Tibial nerve (tissue), 4 donors: ENCODE data around the gene GABRD. TPM values are rescaled to one million over a fixed set of nuclear protein-coding genes. Genes with fewer than 3 reads are reported as not detected.

Source experiments
- DNase-seq, 2 donors: peaks; one replicate each; pipeline ENCODE4 v3.0.0-alpha.2; 2019; ENCODE audit warnings: low spot score in 2 of 2
- H3K27ac ChIP-seq, 4 donors: fragments of 200-600 bp; sonication (generic) in 3 of 4; one replicate each; pipeline ENCODE4 v1.5.1; 2017 to 2019; ENCODE audit warnings: mild to moderate bottlenecking in 1 of 4
- H3K27me3 ChIP-seq, 2 donors: fragments of 200-600 bp; sonication (generic) in 1 of 2; one replicate each; pipeline versions ENCODE4 v1.5.1 to v1.6.0; 2017 to 2019
- H3K36me3 ChIP-seq, 3 donors: fragments of 200-600 bp; sonication (generic); one replicate each; pipeline ENCODE4 v1.5.1; 2018 to 2019
- H3K4me1 ChIP-seq, 4 donors: fragments of 200-600 bp; sonication (generic) in 3 of 4; one replicate each; pipeline ENCODE4 v1.5.1; 2017 to 2019
- H3K4me3 ChIP-seq, 4 donors: fragments of 200-600 bp; sonication (generic) in 3 of 4; one replicate each; pipeline ENCODE4 v1.5.1; 2017 to 2019; ENCODE audit warnings: mild to moderate bottlenecking in 1 of 4, moderate library complexity in 1 of 4
- H3K9me3 ChIP-seq, 4 donors: fragments of 200-600 bp; sonication (generic) in 3 of 4; one replicate each; pipeline ENCODE4 v1.5.1; 2017 to 2019
- EP300 ChIP-seq, 2 donors: sonication (generic); formaldehyde crosslinking; IDR thresholded peaks; one replicate each; pipeline ENCODE4 v1.6.1; 2017; ENCODE audit warnings: antibody characterized with exemption in 2 of 2, mild to moderate bottlenecking in 1 of 2
- POLR2A ChIP-seq, 2 donors: fragments of 450-650 bp; IDR thresholded peaks; one replicate each; pipeline ENCODE4 v1.6.1; 2017; ENCODE audit warnings: antibody characterized with exemption in 2 of 2, mild to moderate bottlenecking in 2 of 2, moderate library complexity in 2 of 2
- WGBS, 2 donors: methylation state at CpG; one replicate each; pipeline ENCODE4 v1.1.5; 2018; 5-methylcytosine and 5-hydroxymethylcytosine counted together
- total RNA-seq, 4 donors: library from RNA; depleted of rRNA; stranded (reverse); fragments of >200 nt; gene quantifications; one replicate each; pipeline ENCODE4 v1.1.0, GENCODE V29; 2016
- TF ChIP-seq, protein P1 (sequence below), 5 experiments: fragments of 200-600 bp in 3 of 5; fragments of 450-650 bp in 2 of 5; sonication (generic) in 3 of 5; IDR thresholded peaks; one replicate each; pipeline ENCODE4 v1.5.1; 2016 to 2019; ENCODE audit warnings: antibody characterized with exemption in 5 of 5, mild to moderate bottlenecking in 3 of 5, moderate library complexity in 2 of 5

GABRD gene
- total RNA-seq, 4 donors from 2014 or later, result 1.0 TPM; not detected in 3

DNA sequence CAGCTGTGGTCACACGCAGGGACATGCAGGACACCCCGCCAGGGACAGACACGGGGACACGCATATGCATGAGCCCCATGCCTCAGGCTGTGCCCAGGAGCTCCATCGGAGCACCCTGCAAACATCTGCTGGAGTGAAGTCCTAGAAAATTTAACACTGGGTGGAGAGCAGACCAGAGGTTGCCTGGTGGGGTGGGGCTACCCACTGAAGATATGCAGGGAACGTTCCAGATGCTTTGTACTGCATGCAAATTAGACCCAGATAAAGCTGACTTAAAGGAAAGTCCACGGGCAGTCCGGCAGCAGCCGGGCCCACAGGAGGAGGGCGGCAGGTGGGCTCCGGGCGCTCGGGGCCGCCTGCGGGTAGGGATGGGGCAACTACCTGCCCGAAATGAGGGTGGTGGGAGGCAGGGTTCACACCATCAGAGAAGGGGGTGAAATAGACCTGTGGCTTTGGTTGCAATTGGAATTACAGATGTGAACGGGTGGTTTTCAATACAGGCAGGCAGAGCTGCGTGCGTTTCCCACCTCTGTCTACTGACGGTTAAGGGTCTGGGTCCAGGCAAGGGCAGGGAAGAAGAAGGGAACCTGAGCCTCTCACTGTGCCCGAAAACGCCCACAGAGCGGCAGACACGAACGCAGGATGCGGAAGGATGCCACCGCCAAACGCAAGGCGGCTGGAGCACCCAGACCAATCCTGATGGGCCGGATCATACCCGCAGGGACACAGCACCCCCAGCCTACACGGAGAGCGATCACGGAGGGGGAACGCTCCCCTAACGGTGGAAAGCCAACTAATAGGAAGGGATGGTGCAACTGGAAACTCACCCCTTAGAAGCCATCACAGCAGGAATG lies 36.5 kb upstream of the GABRD start:
- Histone ChIP-seq H3K27me3 (peaks cover 0 to 15% of the 10 kb centered on the region in 2 donors), H3K4me1 (no peaks in the 10 kb centered on the region), H3K9me3 (no peaks in the 10 kb centered on the region), H3K4me3 (no peak overlapping the region), H3K27ac (no peak overlapping the region), H3K36me3 (no peaks in the 10 kb centered on the region)
- no peak for DNase-seq
- WGBS, 2 donors, result 86 to 88% methylated on average over 36 of the region's 36 CpGs
- TF ChIP-seq, protein P1, sequence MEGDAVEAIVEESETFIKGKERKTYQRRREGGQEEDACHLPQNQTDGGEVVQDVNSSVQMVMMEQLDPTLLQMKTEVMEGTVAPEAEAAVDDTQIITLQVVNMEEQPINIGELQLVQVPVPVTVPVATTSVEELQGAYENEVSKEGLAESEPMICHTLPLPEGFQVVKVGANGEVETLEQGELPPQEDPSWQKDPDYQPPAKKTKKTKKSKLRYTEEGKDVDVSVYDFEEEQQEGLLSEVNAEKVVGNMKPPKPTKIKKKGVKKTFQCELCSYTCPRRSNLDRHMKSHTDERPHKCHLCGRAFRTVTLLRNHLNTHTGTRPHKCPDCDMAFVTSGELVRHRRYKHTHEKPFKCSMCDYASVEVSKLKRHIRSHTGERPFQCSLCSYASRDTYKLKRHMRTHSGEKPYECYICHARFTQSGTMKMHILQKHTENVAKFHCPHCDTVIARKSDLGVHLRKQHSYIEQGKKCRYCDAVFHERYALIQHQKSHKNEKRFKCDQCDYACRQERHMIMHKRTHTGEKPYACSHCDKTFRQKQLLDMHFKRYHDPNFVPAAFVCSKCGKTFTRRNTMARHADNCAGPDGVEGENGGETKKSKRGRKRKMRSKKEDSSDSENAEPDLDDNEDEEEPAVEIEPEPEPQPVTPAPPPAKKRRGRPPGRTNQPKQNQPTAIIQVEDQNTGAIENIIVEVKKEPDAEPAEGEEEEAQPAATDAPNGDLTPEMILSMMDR (IDR thresholded peaks at IDR 0.05), result no peak
- no peak for TF ChIP-seq EP300 (IDR thresholded peaks at IDR 0.05)
- no peak for TF ChIP-seq POLR2A (IDR thresholded peaks at IDR 0.05)

DNA sequence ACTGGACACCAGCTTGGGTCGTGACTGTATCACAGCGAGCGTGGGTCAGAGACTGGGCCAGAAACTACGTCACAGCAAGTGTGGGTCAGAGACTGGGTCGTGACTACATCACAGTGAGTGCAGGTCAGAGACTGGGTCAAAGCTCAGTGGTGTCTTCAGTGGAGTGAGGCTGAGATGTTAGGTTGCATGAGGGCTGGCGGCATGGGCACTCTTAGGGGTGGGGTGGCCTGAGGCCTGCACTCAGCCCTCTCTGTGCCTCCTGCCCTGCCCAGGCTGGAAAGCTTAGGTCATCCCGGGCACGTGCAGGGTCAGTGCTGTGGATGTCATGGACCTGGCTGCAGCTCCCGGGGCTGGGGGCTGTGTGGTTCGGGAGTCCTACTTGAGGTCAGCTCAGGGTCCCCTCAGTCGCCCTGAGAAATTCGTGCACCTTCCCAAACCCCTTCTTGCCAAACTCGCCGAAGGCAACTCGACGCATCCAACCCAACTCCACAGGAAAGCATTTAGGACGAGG lies 34.5 kb upstream of the GABRD start:
- WGBS, 2 donors, result 73 to 80% methylated on average over 14 to 15 of the region's 17 CpGs
- DNase-seq, result no peak
- peaks cover 0 to 33% of the 10 kb centered on the region in 2 donors for H3K27me3 ChIP-seq

DNA sequence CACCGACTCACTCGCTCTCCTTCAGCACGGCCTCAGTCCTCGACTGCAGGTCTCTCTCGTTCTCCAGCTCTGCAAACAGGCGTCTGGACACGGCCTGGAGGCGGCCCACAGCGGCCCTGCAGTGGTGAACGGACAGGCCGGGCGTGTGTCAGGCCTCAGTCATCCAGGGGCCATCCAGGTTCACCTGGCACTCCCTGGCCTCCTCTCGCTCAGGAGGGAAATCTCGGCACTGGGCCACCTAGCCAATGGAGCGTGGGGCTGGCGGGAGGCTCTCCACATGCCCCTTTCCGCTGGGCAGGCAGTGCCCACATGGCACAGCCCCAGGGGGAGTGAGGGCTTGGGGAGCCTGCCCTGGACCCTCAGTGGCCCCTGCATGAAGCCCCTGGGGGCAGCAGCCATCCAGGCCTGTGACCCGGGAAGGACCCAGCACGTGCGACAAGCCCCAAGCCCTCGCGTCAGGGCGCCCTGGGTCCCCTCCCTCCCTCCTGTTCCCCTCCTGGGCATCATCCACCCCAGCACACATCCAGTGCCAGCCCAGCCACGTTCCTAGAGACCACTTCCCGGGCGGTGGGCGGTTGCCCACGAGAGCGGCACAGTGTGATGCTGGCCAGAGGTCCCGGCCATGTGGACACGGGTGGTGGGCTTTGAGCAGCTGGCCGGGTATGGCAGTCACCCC lies 33.6 kb upstream of the GABRD start:
- no peak for TF ChIP-seq POLR2A (IDR thresholded peaks at IDR 0.05)
- TF ChIP-seq, protein P1 (IDR thresholded peaks at IDR 0.05), result no peak
- TF ChIP-seq EP300 (IDR thresholded peaks at IDR 0.05), result no peak
- Histone ChIP-seq H3K9me3 (no peaks in the 10 kb centered on the region), H3K36me3 (no peaks in the 10 kb centered on the region), H3K4me3 (no peak overlapping the region), H3K27me3 (peaks cover 0 to 34% of the 10 kb centered on the region in 2 donors), H3K4me1 (peaks cover 0 to 13% (median 0%) of the 10 kb centered on the region in 4 donors), H3K27ac (no peak overlapping the region)
- no peak for DNase-seq
- 81 to 83% methylated on average over 17 to 21 of the region's 32 CpGs for WGBS, 2 donors

More for the DNA sequence above, 34.5 kb upstream of the GABRD start:
- TF ChIP-seq EP300 (IDR thresholded peaks at IDR 0.05), result no peak
- TF ChIP-seq, protein P1 (IDR thresholded peaks at IDR 0.05), result no peak
- TF ChIP-seq POLR2A (IDR thresholded peaks at IDR 0.05), result no peak
- H3K9me3 ChIP-seq, result no peaks in the 10 kb centered on the region
- H3K27ac ChIP-seq, result no peak overlapping the region
- H3K4me3 ChIP-seq, result no peak overlapping the region
- no peaks in the 10 kb centered on the region for H3K36me3 ChIP-seq
- H3K4me1 ChIP-seq, result peaks cover 0 to 6% (median 0%) of the 10 kb centered on the region in 4 donors

- Histone ChIP-seq H3K36me3 (no peaks in the 10 kb centered on the region), H3K27me3 (peaks cover 0 to 34% of the 10 kb centered on the region in 2 donors), H3K27ac (no peak overlapping the region), H3K9me3 (no peaks in the 10 kb centered on the region), H3K4me3 (no peak overlapping the region), H3K4me1 (peaks cover 0 to 20% (median 0%) of the 10 kb centered on the region in 4 donors)
- no peak for TF ChIP-seq POLR2A (IDR thresholded peaks at IDR 0.05)
- TF ChIP-seq, protein P1 (IDR thresholded peaks at IDR 0.05), result no peak
- TF ChIP-seq EP300 (IDR thresholded peaks at IDR 0.05), result no peak
- WGBS, 2 donors, result 73 to 76% methylated on average over 14 to 21 of the region's 24 CpGs
- no peak for DNase-seq
These were observed 32.5 kb upstream of the GABRD start for GRCh38 chr1:1986451-1987141.
